Activated CD8-positive, alpha-beta memory T cell treated with anti-CD3 and anti-CD28 coated beads for 48 hours (primary cell): Measurements from ENCODE around the gene MMP15.
"Not testable (repeated sequence)": the region's sequence is repeated elsewhere in the genome, so short reads cannot be mapped to it uniquely, and the experiment has no call there.

Experiments
- DNase-seq, 3 experiments: peaks; one replicate each; pipeline ENCODE4 v3.0.0-alpha.2; 2020; ENCODE audit warnings: low read depth in 2 of 3, low spot score in 2 of 3

Gene MMP15

DNA sequence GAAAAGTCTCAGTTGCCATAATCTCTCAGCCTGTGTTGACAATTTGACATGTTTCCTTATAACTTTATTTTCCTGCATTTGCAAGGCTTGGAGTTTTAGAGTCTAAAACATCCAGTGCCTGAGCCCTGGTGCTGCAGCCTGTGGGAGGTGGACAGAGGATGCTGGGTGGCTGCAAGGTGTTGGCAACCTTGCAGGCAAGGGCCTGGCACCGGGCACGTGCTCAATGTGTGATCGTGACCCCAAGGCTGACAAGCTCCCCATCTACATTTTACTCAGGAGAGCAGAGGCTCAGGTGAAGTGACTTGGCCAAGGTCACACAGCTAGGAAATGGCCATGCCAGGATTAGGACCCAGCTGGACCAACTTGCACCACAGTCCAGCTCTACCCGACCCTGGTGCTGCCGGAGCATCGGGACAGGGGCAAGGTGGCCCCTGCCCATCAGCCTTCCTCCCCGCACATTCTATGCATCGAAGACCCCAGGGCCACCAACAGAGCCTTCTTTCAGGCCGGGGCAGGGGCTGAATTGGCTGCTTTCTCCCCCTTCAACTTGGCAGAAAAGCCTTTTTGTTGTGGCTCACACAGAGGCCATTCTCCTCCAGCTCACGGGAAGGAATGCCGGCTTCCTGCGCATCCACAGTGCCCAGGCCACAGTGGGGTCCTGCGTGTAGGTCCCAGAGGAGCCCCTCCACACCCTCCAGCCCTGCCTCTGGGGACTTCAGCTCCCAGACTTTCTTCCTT is 23.1 kb downstream of the MMP15 start:
- DNase-seq, result no peak

DNA sequence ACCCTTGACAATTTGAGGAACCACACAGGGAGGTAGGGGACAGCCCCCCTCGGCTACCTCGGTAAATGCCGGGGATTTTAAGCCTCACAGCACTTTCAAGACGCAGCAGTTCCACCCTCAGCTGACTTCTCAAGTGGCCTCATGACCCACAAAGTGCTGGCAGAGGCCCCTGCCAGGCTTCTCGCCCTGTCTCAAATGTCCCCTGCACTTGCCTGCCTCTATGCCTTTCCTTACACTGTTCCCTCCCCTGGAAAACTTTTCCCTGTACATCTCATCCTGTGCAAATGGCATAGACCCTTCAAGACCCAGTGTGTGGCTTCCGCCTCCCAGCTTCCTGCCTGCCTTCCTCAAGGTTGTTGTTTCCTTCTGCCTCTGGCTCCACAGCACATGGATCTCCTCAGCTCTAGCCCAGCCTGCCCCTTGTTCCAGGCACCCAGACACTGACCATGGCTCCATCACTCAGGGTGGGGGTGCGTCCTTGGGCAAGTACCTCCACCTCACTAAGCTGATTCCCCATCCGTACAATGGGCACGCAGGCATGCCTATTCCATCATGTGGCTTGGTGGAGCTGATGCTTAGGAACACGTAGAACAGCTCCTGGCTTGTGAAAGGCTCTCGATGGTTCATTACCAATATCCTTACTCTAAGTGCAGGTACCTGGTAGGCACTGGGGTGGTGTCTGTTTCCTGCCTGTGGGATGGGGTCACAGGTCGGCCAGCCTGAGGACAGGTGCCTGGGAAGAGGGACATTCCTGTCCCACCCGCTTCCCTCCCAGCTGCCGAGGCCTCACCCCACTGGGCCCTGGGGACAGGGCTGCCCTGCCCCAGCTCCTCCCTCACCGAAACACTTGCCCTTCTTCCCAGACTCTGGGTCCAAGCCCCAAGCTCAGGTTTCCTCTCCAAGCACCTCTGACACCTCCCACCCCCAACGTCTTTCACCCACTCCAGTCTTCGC is 24.0 kb downstream of the MMP15 start:
- no peak for DNase-seq

DNA sequence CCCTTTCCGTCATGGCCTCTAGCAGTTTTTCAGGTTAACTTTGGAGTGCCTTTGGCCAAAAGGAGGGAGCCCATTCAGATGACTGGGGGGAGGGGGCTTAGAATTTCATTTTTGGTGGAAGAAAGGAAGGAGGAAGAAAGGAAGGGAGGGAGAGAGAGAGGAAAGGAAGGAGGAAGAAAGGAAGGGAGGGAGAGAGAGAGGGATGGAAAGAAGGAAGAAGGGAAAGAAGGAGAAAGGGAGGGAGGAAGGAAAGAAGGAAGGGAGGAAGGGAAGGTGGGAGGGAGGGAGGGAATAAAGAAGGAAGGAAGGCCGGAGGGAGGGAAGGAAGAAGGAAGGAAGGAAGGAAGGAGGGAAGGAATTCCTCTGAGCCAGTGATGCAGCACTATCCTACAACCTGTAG is 25.7 kb downstream of the MMP15 start:
- DNase-seq, result no peak

DNA sequence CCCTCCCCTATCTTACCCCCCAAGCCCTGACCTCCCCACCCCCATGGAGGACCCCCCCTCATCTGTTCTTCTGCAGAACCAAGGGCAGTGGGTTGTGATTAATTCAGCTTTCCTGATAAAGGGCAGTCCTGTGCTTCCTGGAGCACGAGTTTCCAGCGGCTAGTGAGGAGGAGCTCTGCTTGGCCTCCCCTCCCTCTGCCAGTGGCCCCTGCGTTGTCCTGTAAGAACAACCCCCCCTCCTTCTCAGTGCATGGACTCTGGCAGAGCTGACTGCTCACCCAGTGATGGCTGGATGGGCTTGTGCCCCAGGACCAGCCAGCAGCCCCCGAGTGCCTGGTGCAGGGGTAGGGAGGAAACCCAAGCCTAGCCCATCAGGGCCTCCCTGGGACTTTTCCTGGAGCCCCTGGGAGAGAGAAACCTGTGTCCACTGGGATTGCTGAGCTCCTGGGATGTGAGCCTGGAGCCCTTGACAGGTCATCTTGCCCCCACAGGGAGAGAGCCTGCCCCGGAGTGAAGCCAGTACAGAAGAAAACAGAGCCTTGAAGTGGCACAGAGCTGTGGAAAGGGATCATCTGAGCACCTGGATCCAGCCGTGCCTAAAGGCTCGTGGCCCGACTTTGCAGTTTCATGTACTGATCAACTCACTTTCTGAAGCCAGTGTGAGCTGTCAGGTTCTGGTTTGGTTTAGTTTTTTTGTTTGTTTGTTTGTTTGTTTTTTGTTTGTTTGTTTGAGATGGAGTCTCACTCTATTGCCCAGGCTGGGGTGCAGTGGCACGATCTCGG is 26.5 kb downstream of the MMP15 start:
- no peak for DNase-seq

DNA sequence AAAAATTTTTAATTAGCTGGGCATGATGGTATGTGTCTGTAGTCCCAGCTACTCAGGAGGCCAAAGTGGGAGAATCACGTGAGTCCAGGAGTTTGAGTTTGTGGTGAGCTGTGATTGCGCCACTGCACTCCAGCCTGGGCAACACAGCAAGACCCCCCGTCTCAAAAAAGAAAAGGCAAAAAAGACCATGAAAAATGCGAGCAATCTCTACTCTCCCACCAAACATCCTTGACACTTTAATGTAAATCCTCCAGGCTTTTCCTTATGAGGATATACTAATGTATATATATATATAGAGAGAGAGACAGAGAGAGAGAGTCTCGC is 28.1 kb downstream of the MMP15 start:
- no peak for DNase-seq

DNA sequence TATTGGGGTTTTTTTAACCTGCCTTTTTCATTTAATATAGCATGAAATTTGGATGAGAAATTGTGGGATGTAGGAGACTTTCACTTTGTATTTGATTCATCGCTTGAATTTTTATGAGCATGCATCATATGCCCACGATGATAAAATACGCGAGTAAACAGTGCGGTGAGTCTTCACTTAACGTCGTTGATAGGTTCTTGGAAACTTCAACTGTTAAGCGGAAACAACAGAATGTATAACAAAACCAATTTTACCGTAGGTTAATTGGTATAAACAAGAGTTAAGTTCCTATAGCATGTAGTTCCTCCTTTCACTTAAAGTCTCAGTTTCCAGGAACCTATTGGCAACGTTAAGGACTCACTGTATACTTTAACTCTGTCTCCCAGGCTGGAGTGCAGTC is 28.7 kb downstream of the MMP15 start:
- DNase-seq, result no peak

DNA sequence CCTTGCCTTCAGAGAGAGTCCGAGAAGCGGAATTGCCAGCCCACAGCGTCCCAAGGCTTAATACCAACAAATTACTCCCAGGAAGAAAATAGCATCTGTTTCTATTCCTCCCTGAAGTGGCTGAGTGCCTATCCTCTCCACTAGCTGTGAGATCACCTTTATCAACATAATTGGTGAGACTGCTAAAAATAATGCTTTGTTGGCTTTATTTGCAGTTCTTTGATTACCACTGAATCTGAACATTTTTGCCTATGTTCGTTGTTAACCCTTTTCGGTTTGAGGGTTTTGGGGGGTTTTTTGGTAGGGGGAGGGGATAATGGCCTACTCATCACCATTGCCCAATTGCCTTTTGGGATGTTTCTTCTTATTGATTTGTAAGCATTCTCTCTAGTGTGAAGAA is 31.0 kb downstream of the MMP15 start:
- DNase-seq, result no peak

DNA sequence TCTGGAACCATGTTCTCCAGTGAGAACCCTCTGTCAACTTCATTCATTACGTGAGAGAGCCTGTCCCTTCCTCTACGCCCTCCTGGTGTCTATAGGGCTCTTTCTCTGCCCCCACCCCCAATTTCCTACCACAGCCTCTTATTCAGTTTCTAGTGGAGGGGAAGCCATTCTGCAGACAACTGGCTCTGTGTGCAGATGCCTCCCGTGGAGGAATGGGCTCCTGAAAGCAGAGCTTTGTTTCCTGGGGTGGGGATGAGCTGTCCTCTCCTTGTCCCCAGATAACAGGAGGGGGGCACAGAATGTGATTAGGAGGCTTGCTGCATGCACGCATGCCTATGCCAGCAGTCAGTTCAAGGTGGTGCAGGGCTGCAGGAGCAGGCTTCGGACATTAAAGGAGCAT is 31.6 kb downstream of the MMP15 start:
- DNase-seq, result no peak

DNA sequence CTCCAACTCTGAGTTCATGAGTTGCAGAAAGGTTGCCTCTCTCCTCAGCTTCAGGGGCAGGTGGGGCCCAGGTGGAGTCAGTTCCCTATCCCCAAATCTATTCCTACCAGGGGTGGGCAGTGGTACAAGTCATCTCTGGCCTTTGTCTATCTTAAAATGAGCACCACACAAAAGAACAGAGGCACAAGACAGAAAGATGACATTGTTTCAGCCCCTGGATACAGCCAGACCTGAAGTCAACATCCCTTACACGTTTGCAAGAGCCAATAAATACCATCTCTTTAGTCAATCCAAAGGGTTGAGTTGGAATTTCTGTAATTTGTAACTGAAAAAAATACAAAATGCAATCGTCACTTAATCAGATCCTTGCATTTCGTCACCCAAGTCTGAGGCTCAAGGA is 32.2 kb downstream of the MMP15 start:
- DNase-seq, result no peak

DNA sequence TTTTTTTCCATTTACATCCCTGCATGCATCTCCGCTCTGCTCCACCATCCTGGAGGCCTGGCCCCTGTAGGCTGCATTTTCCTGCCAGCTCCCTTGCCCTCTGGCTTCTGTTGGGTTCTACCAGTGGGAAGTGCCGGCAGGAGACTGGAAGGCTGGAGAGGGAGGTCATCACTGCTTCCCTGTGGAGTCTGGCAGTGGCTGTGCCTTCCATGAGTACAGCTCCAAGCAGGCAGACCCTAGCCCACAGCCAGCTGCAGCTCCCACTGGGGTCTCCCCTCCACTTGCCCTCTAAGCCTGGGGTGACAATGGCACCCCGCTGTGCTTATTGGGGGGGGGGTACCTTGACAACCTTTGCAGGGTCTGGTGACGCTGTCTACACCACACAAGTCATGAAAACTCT is 37.3 kb downstream of the MMP15 start:
- no peak for DNase-seq

DNA sequence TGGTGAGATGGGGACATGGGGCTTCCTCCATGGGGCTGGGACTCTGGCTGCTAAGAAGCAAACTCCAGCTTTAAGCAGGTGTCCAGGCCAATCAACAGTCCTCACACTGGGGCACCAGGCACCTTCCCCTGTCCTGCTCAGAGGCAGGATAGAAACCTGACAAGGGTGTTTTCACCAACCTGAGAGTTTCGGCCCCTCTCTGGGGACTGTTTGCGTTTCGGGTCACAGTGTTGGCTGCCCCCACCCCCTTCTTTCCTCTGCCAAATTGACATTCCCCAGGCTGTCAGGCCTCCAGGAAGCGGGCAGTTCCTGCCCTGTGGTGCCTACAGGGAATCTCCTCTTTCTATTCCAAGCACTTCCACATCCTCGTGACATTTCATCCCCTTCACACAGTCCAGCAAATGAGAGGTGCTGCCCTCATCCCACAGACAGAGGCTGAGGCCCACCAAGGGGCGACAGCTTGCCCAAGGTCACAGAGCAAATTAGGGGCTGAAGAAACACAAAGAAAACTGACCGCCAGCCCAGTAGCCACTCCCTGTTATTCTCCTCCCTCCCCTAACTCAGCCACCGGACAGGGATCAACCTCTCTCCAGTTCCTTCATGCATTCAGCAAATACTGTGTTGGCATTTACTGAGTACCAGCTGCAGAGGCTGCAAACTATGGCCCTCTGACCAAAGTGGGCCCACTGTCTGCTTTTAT is 38.0 kb downstream of the MMP15 start:
- DNase-seq, result no peak

DNA sequence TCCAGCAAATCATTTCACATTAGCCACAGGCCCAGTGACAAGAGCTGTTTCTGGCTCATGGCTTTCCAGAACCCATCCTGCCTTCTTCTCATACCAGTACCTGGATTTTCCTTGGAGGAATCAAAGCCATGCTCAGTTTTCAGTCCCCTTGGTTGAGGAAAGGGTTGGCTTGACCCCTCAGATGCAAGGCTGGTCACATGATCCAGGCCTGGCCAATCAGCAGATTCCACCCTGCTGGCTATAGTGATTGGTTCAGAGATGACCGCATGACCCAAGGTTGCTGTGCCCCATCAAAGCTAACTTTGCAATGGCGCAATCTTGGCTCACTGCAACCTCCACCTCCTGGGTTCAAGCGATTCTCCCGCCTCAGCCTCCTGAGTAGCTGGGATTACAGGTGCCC is 45.0 kb downstream of the MMP15 start:
- DNase-seq, result no peak

DNA sequence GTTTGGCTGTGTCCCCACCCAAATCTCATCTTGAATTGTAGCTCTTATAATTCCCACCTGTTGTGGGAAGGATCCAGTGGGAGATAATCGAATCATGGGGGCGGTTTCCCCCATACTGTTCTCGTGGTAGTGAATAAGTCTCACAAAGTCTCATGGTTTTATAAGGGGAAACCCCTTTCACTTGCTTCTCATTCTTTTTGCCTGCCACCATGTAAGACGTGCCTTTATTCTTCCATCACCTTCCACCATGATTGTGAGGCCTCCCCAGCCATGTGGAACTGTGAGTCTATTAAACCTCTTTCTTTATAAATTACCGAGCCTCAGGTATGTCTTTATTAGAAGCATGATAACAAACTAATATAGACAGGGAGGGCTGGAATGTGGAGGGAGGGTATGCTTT is 46.6 kb downstream of the MMP15 start:
- DNase-seq, result not testable (repeated sequence)

DNA sequence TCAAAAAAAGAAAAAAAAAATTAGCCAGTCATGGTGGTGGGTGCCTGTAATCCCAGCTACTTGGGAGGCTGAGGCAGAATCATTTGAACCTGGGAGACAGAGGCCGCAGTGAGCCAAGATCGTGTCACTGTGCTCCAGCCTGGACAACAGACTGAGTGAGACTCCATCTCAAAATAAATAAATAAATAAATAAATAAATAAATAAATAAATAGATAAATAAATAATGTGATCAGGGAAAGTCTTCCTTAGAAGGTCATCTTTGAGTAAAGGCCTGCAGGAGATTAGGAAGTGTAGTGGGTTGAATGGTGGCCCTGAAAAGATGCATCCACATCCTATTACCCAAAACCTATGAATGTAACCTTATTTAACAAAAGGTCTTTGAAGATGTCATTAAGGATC is 47.5 kb downstream of the MMP15 start:
- DNase-seq, result not testable (repeated sequence)

DNA sequence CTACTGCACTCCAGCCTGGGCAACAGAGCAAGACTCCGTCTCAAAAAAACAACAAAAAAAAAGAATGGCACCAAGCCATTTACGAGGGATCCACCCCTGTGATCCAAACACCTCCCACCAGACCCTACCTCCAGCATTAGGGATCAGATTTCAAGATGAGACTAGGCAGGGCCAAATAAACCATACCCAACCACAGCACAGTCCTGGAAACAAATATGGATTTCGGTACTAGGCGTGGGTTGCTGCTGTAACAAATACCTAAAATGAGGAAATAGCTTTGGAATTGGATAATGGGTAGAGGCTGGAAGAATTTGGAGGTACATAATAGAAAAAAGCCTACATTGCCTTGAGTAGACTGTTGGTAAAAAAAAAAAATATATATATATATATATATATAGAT is 49.1 kb downstream of the MMP15 start:
- DNase-seq, result no peak

DNA sequence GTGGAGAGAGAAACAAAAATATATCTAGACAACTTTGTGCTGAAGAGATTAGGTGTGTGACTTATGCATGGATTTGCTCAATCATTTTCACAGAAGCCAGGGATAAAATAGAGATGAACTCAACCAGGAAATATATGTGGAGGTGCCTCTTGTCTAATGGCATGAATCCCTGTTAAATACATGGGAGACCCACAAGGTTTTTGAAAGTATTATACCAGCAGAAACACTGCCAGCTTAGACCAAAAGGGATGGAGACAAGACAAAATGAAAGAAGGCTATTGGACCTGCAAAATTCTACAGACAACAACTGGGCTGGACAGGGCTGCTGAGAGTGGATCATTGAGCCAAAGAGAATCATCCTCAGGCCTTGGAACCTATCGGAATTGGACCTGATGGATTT is 51.0 kb downstream of the MMP15 start:
- no peak for DNase-seq

DNA sequence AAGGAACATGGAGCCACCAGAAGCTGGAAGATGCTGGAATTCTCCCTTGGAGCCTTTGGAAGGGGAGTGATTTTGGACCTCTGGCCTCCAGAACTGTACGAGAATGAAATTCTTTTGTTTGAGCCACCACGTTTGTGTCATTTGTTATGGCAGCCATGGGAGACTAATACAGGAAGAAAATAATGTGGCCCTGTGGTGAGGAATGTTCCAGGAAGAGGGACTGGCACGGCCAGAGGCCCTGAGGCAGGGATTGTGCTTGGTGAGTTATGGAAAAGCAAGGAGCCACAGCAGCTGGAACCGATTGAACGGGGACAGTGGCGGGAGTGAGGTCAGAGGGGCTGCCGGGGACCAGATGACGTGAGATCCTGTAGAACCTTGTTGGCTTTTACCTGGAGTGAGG is 52.2 kb downstream of the MMP15 start:
- DNase-seq, result no peak

DNA sequence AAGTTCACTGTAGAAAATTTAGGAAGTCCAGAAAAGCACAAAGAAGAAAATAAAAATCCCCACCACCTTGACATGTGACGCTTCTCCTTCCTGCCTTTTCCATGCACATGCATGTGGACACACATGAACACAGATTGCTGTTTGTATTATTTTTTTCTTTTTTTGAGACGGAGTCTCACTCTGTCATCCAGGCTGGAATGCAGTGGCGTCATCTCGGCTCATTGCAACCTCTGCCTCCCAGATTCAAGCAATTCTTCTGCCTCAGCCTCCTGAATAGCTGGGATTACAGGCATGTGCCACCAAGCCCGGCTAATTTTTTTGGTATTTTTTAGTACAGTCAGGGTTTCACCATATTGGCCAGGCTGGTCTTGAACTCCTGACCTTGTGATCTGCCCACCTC is 55.1 kb downstream of the MMP15 start:
- not testable (repeated sequence) for DNase-seq

DNA sequence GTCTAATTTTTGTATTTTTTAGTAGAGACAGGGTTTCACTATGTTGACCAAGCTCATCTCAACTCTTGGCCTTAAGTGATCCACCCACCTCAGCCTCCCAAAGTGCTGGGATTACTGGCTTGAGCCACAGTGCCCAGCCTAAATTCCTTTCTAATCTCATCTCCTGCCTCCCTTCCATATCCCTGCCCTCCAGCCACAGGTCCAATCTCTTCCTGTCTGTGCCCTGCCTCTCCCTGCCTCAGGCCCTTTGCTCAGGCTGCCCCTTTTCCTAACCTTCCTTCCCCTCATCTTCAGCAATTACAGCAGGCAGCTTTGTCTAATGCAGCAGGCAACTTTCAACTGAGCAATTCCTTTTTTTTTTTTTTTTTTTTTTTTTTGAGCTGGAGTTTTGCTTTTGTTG is 56.8 kb downstream of the MMP15 start:
- no peak for DNase-seq

DNA sequence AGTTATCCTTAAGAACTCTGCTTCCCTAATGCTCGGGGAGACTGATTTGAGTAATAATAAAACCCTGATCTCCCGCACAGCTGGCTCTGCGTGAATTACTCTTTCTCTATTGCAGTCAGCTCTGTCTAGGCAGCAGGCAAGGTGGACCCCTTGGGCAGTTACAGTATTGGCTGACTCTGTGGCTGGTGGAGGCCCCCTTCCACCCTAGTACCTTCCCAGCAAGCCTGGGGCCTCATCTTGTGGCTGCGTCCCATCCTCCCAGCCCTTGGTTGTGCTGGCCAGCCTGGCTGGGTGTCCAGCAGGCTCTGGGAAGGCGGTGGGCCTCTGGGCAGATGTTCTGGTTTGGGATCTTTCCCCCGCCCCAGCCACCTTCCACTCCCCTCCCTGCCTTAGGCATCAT is 59.1 kb downstream of the MMP15 start:
- DNase-seq, result no peak

DNA sequence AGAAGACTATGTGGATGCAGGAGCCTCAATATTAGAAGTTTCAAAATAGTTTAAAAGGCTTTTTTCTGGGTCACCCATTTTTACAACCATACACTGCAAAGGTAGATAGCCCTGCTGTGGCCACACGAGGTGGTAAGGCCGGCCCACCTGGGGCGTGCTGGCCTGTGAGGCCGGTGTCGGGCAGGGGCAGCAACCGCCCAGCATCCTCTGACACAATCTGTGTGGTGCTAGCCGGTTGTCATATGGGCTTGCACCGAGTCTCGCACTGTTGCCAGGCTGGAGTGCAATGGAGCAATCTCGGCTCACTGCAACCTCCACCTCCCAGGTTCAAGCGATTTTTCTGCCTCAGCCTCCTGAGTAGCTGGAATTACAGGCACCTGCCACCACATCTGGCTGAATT is 59.6 kb downstream of the MMP15 start:
- no peak for DNase-seq
